Raji (cell line): ENCODE measurements around the gene TCP10L.

Source experiments
- POLR2A ChIP-seq: IDR thresholded peaks from 2 replicates; pipeline ENCODE4 v1.6.1; 2011; ENCODE audit warnings: low read depth, low read length, control low read depth; ENCODE audit not compliant: insufficient read depth

The TCP10L gene

DNA sequence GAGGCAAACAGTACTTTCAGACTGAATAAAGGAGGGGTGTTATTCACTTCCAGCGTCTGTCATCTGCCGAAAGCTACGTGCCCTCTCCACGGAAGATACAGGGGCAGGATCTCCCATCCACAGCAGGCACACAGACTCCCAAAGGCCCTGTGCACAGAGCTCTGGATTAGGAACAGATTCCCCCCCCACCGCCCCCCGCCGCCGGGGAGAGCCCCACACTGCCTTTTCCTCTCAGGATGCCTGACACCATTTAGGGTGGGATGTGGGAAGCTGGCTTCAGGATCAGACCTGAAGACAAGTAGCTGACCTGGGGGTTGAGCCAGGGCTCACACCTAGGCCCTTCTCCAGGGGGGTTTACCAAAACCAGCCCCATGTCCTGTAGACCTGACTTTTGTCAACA lies 8.4 kb upstream of the TCP10L start:
- no peak for TF ChIP-seq POLR2A

DNA sequence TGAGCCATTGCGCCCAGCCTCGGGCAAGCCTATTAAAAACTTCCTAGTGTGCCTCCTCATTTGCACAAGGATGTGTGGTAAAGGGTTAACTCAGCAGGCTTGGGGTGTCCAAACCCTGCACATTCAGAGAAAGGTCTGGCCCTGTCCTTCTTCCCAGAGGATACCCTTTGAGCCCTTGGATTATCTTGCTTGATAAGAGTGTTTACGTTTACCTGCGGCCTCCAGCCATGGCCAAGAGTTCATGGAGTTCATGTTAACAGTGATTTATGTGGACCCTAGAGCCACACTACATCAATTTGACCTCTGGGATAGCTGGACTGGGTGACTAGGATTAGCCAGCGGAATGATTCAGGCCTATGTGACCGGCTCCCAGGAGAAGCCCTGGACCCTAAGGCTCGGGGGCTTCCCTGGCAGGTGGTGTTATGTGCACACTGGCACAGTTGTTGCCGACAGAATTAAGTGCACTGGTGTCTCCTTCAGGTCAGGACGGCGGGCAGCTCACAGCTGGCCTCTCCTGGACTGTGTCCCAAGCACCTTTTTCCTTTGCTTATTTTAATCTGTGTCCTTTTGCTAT lies 7.7 kb upstream of the TCP10L start:
- no peak for TF ChIP-seq POLR2A

DNA sequence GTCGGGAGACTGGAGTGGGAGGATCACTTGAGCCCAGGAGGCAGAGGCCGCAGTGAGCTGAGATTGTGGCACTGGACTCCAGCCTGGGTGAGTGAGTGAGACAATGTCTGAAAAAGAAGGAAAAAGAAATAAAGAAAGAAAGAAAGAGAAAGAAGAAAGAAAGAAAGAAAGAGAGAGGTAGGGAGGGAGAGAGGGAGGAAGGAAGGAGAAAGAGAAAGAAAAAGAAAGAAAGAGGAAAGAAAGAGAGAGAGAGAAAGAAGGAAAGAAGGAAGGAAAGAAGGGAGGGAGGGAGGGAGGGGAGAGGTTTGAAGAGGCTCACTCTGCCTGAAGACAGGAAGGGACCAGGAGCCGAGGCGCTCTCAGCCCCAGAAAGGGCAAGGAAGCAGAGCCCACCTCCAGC lies 4.8 kb upstream of the TCP10L start:
- TF ChIP-seq POLR2A, result no peak

DNA sequence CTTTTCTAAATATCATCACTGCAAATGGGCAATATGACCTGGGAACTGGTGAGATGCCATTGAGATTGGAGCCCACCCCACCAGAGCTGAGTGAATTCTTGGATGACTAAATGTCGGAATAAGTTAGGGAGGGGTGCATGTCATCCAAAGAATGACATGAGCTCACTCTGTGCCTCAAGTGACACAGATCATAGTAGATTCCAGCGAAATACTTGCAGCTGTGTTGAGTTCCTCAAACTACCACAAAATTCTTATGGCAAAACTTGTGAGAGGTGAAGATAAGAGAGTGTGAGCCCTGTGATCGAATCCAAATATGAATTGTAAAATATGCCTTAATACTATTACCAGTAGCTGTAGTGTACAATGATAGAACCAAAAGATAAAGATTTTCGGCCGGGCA lies 2.3 kb upstream of the TCP10L start:
- TF ChIP-seq POLR2A, result no peak

DNA sequence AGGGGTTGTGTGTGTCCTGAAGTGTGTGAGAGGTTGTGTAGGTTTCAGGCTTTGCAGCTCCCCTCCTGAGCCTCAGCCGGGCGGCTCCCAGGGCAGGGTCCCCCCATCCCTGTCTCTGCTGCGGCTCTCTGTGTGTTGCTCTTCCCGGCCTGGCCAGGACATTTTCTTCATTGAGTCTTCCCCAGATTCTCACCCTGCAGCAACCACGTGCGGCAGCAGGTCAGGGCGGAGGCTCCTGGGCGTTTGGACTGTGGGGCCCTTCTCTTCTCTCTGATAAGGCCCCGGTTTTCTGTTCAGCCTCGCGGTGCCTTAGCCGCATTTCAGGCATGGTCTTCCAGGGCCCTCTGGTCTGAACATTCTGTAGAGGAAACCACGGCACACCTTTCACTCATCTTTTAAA lies 1.8 kb upstream of the TCP10L start:
- no peak for TF ChIP-seq POLR2A

DNA sequence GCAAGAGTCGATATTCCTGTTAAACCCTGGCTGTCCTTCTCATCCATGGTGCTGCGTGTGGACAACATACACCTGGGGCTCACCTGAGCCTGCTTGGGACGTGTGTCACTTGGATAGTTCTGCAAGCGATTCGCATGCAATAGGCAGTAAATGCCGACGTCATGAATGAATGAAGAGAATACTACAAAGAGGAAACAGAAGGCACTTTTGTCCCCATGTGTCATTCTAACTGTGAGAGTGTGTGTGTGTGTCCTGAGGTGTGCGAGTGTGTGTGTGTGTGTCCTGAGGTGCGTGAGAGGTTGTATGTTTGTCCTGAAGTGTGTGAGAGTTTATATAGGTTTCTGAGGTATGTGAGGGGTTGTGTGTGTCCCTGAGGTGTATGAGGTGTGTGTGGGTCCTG lies 647 bp upstream of the TCP10L start:
- no peak for TF ChIP-seq POLR2A

DNA sequence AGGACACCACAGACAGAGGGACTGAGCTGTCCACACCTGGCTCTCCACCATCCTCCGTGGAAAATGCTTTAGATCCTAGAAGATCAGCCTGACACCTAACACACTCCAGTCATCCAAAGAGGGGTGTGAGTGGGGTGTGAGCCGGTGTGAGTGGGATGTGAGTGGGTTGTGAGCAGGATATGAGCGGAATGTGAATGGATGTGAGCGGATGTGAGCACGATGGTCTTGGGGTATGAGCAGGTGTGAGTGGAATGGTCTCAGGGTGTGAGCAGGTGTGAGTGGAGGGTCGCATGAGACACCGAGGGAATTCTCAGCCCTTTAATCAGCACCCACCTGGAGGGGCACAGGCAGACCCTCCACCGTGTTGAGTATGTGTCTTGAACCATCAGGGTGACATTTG lies 851 bp downstream of the TCP10L start:
- TF ChIP-seq POLR2A, result no peak

DNA sequence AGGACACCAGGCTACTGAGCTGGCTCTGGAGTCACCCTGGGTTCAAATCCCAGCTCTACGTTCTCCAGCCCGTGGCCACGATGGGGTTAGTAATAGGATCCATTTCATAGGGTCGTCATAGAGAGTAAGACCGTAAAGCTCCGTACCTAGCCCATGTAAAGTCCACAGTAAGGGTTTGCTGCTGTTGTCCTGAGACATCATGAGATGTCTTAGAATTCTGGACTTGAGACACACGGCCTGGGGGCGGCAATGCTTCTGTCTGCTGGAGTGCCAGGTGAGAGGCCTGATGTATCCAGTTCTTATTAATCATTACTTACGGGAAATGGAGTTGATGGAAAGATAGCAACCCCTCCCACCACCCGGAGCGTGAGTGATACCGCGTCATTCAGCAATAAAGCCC lies 3.6 kb downstream of the TCP10L start:
- no peak for TF ChIP-seq POLR2A

DNA sequence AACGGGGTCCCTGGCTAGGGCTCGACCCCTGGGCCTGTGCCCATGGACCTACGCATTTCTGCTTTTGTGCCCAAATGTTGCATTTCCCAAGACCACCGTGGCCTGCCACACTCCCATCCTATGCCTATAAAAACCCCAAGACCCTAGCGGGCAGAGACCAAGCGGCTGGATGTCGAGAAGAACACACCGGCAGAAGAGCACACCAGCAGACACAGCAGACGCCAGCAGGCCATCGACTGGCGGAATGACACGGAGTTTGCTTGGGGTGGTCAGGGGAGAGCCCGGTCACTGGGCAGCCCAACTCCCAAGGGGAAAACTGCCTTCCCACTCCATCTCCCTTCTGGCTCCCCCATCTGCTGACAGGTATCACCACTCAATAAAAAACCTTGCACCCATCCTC lies 4.4 kb downstream of the TCP10L start:
- TF ChIP-seq POLR2A, result no peak

DNA sequence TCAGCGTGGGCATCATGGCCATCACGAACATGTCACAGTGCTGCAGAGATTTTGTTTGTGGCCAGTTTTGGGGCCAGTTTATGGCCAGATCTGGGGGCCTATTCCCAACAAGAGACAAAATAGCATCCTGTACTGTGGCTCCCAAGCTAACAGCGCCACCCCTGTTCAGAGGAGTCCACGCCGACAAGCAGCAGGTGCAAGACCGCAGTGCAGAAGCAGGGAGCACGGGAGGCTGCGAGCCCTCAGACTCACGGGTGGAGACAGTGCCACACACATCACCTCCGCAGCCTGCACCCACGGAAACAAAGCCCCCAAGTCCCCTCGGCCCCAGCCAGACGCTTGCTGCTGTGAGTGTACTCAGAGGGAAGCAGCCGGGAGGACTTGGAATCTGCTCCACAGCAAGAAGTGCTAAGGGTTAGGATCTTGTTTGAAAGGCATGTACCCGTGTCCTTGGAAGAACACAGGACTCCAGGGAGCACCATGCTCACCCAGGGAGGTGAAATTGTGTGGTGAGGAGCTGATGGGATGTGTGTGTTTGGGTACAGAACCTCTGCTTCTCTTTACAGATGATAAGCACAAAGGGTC lies 7.1 kb downstream of the TCP10L start:
- TF ChIP-seq POLR2A, result no peak

DNA sequence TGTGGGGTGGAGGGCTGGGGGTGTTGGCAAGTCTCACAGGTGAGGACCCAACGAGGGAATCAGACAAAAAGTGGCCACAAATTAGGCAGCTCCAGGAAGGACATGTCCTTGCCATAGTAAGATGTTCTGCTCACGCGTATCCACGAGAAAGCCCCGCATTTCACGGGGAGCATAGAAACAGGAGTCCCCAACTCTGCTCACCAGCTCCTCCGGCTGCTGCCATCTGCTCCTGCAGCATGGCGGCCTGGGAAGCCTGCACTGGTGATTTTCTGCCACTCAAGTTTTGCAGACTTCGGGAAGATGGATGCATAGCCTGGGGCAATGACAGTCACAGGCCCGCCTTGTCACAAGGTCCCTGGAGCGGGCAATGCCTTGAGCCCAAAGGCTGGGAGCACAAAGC lies 9.3 kb downstream of the TCP10L start:
- no peak for TF ChIP-seq POLR2A

DNA sequence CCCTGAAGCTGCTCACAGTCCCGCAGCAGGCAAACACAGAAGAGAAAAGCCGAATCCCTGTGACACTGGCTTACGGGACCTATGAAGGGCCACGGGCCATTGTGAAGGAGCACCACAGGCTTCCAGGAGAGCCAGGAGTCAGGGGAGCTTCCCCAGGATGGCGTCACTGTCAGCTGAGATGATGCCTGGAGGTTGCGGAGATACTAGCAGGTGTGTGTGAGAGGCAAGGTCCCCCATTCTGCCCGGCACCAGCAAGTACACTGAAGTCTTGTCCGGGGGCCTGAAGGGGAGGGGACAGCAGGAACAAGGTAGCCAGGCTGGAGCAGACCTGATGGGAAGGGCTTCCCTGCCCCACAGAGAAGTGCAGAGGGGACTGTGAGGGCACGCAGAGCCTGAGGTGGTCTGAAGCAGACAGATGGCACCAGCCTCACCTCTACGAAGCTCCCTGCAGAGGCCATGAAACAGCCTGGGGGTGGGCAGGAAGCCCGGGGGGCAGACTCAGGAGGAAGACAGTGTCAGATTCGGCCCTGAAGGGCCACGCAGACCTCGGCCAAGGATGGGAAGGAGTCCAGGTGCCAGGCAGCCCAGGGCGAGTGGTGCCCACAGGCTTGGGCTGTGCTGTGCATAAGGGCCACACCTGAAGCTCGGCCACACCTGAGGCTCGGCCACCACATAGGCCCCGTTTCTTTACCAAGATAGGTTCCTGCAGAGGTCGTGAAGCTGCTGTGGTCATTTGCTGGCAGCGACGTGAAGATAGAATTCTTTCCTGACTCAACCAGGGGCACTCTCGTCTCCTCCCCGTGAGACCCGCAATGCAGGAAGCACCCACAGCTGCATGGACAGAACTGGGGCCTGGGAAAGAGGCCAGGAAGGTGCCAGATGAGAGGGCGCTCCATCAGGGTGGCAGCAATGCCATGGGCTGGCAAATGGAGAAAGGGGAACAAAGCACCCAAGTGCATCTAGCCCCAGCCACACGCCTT lies 10.1 kb downstream of the TCP10L start:
- TF ChIP-seq POLR2A, result no peak

DNA sequence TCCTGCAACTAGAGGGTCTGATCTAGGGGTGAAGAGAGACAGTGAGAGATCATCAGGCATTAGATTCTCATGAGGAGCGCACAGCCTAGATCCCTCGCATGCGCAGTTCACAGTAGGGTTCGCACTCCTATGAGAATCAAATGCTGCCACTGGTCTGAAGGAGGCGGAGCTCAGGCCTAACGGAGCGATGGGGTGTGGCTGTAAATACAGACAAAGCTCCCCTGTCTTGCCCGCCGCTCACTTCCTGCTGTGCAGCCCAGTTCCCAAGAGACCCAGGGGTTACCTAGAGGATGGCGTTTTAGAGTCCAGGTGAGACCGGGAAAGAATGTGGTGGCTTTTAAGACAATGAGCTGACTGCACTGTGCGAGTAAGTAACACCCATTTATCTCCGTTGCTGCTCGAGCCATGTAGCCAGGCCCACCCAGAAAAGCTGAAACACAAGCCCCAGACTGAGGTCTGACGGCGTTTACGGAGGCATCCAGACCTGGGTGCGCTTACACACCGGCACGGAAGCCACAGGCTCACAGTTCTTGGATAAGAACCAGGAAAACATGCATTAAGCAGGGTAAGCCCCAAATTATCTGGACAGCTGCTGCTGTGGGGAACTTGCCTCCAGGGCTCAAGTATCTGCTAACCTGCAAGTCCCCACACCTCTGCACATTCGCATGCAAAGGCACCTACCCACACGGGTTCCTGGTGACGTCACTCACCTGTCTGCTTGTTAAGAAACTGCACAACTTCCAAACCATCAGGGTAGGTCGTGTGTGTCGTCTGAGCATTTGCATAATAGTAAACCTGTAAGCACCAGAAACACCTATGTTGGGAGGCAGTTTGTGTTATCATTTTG lies 12.5 kb downstream of the TCP10L start:
- no peak for TF ChIP-seq POLR2A

DNA sequence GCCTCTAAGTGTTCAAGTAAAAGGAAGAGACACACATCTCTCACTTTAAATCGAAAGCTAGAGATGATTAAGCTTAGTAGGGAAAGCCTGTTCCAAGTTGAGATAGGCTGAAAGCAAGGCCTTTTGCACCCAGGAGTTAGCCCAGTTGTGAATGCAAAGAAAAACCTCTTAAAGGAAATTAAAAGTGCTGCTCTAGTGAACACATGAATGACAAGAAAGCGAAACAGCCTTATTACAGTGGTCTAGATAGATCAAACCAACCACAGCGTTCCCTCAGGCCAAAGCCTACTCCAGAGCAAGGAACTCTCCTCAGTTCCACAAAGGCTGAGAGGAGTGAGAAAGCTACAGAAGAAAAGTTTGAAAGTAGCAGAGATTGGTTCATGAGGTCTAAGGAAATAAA lies 14.9 kb downstream of the TCP10L start:
- TF ChIP-seq POLR2A, result no peak
